Epithelial cell of prostate (primary cell): ENCODE results near the gene DNM3.

Source experiments
- DNase-seq: peaks from one replicate; pipeline ENCODE4 v3.0.0-alpha.2; 2011; ENCODE audit warnings: low read depth, low spot score
- H3K27ac ChIP-seq: fragments of 450-650 bp; 2 replicates; pipeline ENCODE4 v1.5.1; 2017; ENCODE audit warnings: mild to moderate bottlenecking

DNM3 gene

DNA sequence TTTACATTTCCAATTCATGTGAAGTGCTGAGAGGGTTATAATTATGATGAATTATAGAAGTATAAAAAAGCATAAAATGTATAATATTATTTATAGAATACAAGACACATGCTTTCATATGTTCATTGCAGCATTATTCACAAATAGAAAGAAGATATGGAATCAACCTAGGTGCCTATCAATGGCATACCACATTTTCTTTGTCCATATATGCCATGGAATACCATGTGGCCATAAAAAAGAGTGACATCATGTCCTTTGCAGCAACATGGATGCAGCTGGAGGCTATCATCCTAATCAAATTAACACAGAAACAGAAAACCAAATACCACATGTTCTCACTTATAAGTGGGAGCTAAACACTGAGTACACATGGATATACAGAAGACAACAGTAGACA is 494.1 kb downstream of the DNM3 start:
- no peak for DNase-seq
- no peak overlapping the region for H3K27ac ChIP-seq

GRCh38 chr1:172338295-172338735 is 497.0 kb downstream of the DNM3 start:
- no peak overlapping the region for H3K27ac ChIP-seq
- no peak for DNase-seq

GRCh38 chr1:172339842-172340241 is 498.5 kb downstream of the DNM3 start:
- DNase-seq: no peak
- no peak overlapping the region for H3K27ac ChIP-seq

- H3K27ac ChIP-seq: no peak overlapping the region
- DNase-seq: no peak
Measured at GRCh38 chr1:172340520-172340919, 499.2 kb downstream of the DNM3 start.

GRCh38 chr1:172341697-172342096 is 500.4 kb downstream of the DNM3 start:
- no peak overlapping the region for H3K27ac ChIP-seq
- DNase-seq: no peak

- no peak for DNase-seq
- H3K27ac ChIP-seq: peak overlapping the region; percentile 43
Measured at GRCh38 chr1:172342584-172343239, 501.4 kb downstream of the DNM3 start.

DNA sequence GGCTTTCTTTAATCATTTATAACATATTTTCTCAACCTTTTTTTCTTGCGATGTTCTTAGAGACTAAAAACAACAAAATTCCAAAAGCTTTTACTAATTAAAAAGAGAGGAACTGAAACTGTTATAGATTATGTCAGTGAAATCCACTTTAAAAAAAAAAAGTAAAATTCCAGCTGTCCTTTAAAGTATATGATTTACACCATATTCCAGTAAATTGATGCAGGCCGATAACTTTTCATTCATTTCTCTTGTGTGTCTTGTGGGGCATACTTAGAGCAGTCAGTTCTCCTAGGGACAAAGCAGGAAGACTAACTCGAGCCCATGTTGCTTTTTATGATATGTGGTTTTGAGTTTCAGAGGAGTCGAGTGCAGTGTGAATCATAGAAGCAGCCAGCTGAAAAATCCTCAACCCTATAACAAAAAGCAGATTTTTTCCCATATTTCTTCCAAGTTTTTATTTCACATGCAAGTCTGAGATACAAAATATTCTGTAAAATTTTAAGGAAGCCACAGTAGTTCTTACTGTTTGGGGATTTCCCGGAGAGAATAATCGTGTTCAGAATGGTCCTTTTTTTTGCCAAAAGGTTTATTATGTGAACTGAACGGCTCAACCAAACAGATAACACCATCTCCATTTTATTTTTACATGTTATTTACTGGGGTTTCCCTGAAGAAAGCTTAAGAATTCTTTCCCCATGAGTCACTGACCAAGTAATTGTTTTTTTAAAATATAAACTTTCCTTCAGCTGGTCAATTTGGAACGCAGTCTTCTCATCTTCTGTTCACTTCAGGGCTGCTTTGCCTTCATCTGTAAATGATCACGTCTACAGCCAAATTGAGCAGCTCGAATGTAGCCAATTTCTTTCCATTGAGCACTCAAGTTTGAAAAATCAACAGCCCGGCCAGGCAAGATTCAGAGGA is 502.2 kb downstream of the DNM3 start:
- peak overlapping the region; percentile 43 for H3K27ac ChIP-seq
- no peak for DNase-seq

DNA sequence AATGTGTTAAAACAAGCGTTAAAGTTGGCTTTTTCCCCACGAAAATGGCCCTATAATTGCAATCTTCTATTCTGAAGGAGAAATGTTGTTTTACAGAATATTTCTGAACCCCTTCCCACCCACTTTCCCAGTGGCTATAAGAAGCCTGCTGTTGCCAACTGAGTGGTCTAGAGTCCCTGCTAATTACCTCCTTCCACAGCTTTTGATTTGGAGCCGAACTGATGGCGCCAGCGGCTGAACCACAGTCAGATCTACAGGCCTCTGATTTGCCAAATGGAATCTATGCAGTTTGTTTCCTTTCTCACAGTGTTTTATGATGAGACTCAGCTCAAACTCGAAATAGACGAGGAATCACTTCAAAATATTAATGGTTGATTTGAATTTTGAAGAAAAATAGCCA is 503.1 kb downstream of the DNM3 start:
- no peak for DNase-seq
- no peak overlapping the region for H3K27ac ChIP-seq

DNA sequence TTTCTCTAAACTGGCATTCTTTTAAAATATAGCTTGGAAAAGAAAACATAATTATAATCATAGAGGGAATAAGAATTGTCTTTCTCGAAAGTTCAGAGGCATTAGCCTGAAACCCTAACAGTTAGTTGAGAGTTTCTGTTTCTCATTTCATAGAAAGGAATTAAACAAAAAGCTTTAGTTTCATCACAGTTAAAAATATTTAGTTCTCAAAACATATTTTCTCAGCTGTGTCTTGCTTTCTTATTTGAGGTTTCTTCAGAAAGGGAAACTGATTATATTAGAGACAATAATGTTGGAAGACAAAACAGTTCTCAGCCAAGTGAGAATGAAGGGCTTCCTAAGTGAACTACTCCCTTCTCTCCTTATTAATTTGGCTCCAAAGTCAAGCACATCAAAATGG is 503.8 kb downstream of the DNM3 start:
- no peak for DNase-seq
- H3K27ac ChIP-seq: no peak overlapping the region

- no peak for DNase-seq
- no peak overlapping the region for H3K27ac ChIP-seq
Measured at GRCh38 chr1:172347416-172347815, 506.1 kb downstream of the DNM3 start.

GRCh38 chr1:172350856-172351255 is 509.6 kb downstream of the DNM3 start:
- no peak for DNase-seq
- H3K27ac ChIP-seq: no peak overlapping the region

DNA sequence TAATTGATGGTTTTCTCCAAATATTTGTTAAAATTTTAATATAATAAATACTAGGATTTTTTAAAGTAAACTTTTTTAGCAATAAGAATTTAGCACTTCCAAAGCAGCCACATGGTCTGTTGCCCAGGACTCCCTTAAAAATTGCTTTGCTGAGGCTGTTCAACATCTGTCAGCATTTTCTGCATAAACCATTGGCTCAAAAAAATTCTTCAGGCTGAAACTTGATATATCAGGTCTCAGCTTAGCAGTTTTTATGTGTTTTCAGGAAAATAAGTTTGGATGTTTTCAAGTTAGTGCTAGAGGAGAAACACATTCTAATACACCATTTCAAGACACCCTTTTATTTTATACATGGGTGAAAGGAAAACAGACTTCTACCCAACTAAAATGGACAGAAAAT is 510.0 kb downstream of the DNM3 start:
- DNase-seq: no peak
- peak overlapping the region; percentile 60 for H3K27ac ChIP-seq

GRCh38 chr1:172351754-172352161 is 510.5 kb downstream of the DNM3 start:
- peak overlapping the region; percentile 60 for H3K27ac ChIP-seq

DNA sequence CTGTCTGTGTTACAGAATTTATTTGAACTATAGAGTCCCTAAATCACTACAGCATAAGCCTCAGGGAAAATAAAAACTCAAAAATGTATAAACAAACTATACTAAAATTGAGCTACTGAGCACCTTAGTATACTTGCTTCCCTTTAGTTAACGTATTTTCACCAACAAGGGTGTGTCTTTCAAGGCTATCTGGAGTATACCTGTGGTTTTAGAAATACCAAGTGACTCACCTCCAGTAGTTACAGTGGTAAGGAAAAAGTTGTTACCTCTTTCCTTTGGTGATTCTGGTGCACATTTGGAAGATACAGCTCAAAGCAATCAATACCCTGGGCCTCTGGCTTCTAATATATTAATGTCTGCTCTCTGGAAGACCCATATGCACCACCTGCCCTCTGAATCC is 511.1 kb downstream of the DNM3 start:
- peak; percentile 46 for DNase-seq
- H3K27ac ChIP-seq: peak overlapping the region; percentile 60

More at GRCh38 chr1:172351754-172352161, 510.5 kb downstream of the DNM3 start:
- DNase-seq: no peak

GRCh38 chr1:172354291-172355274 is 513.3 kb downstream of the DNM3 start:
- no peak for DNase-seq
- no peak overlapping the region for H3K27ac ChIP-seq

DNA sequence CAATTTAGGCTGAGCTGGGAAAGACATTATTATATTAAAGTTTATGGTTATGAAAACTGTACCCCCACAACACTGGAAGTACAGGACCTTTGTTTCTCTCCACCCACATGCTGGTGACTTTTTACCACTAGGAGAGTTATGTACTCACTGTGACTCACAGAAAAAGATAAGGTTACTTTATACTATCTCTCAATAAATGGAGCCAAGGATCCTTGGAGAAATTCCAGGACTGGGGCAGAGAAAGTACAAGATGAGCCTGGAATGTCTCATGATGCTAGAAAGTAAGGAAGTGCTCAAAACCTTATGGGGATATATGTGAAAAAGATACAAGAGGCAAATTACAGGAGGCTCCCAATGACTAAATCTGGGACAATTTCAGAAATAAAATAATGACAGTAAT is 515.3 kb downstream of the DNM3 start:
- DNase-seq: no peak
- no peak overlapping the region for H3K27ac ChIP-seq

- DNase-seq: no peak
- peak overlapping the region; percentile 92 for H3K27ac ChIP-seq
Measured at GRCh38 chr1:172357753-172358385, 516.6 kb downstream of the DNM3 start.

- peak; percentile 61 for DNase-seq
- peak overlapping the region; percentile 92 for H3K27ac ChIP-seq
Measured at GRCh38 chr1:172359491-172359999, 518.2 kb downstream of the DNM3 start.

- peak overlapping the region; percentile 92 for H3K27ac ChIP-seq
Measured at GRCh38 chr1:172360511-172360910, 519.2 kb downstream of the DNM3 start.

DNA sequence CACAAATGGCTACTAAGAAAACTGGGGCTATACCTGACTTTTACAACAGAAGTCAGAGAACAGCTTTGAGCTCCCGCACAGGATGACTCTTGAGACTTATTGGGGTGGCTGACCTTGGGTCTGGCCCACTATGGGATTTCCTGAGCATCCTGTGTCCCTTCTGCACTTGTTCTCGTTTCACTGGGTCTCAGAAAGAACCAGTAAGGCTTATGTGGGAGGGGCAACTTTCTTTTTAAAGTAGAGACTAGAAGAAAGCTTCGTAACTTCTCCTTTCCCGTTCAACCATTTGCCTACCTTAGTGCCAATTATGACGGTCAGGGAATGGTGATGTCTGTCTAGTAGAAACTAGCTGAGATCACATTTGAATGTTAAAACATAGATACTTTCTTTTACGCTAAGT is 519.7 kb downstream of the DNM3 start:
- H3K27ac ChIP-seq: peak overlapping the region; percentile 92
- no peak for DNase-seq

More at GRCh38 chr1:172360511-172360910, 519.2 kb downstream of the DNM3 start:
- DNase-seq: peak; percentile 36
